Measurements from ENCODE around the gene ILF3. TPM values are rescaled to one million over a fixed set of nuclear protein-coding genes. Genes with fewer than 3 reads are reported as not detected.
A peak's percentile ranks its signal among the peaks of the same experiment; 100 is the strongest.

The ILF3 gene
- polyA plus RNA-seq, 3 donors = 34.4 to 189 (median 48.1) TPM

DNA sequence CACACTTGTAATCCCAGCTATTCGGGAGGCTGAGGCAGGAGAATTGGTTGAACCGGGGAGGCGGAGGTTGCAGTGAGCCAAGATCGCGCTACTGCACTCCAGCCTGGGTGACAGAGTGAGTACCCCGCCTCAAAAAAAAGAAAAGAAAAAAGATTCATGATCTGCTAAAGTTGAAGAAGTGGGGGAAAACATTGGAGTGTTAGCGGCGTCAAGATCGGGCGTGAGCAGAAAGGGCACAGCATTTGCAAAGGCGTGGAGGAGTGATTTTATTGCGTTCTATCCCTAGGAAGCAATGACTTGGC is 62.9 kb downstream of the ILF3 start:
- Histone ChIP-seq H3K4me1 (ENCODE audit: control insufficient read depth in 1 of 2, insufficient read depth in 2 of 2, low read length in 2 of 2) (peaks cover 27 to 28% of the 10 kb centered on the region in 2 donors), H3K36me3 (replicated peaks in 1 of 2; ENCODE audit: control insufficient read depth in 1 of 2, insufficient read depth in 2 of 2, low read length in 2 of 2) (peaks cover 0 to 6% of the 10 kb centered on the region in 2 donors), H2AFZ (ENCODE audit: insufficient read depth, low read depth, low read length, poor library complexity, severe bottlenecking) (peak overlapping the region; percentile 76), H3K9ac (ENCODE audit: insufficient read depth, low read length, poor library complexity, severe bottlenecking) (no peak overlapping the region), H3K27me3 (ENCODE audit: control insufficient read depth in 2 of 2, insufficient read depth in 2 of 2, low read length in 2 of 2) (no peaks in the 10 kb centered on the region), H4K20me1 (ENCODE audit: insufficient read depth, low read length) (peaks cover 40% of the 10 kb centered on the region), H3K4me2 (replicated peaks; ENCODE audit: extremely low read depth, low read length, poor library complexity, severe bottlenecking) (peak overlapping the region; percentile 80), H3K79me2 (ENCODE audit: insufficient read depth, low read length) (peaks cover 42% of the 10 kb centered on the region), H3K27ac (ENCODE audit: low read depth in 1 of 2, low read length in 2 of 2) (peak overlapping the region; percentile 39 to 60), H3K9me3 (replicated peaks in 1 of 2; ENCODE audit: control insufficient read depth in 1 of 2, insufficient read depth in 1 of 2, low read length in 2 of 2) (no peaks in the 10 kb centered on the region), H3K4me3 (replicated peaks in 1 of 3; ENCODE audit: low read depth in 2 of 3, low read length in 3 of 3) (peak overlapping the region; percentile 10 to 66 (median 19))
- H3K9me3 Mint-ChIP-seq = no peaks in the 10 kb centered on the region
- H3K4me3 Mint-ChIP-seq = peak overlapping the region; percentile 27 to 83
- peak overlapping the region; percentile 53 to 84 (median 68) for H3K27ac Mint-ChIP-seq
- H3K4me1 Mint-ChIP-seq = peaks cover 25% of the 10 kb centered on the region
- no peak for TF ChIP-seq CTCF (IDR thresholded peaks at IDR 0.05)
- peaks cover 0 to under 1% (median 0%) of the 10 kb centered on the region in 3 donors for H3K27me3 Mint-ChIP-seq (ENCODE audit: low read depth in 3 of 3)
- intact Hi-C loops (cut with micrococcal nuclease) = loop anchor here (2.0 to 5.0 kb wide), 6 partner anchors 40 to 148 kb away; no protein-coding TSS in a partner anchor
- DNase-seq = no peak
- 27% methylated on average over 11 of the region's 12 CpGs for WGBS (ENCODE audit: insufficient coverage)
- peaks cover 7 to 16% of the 10 kb centered on the region in 2 donors for H3K36me3 Mint-ChIP-seq

DNA sequence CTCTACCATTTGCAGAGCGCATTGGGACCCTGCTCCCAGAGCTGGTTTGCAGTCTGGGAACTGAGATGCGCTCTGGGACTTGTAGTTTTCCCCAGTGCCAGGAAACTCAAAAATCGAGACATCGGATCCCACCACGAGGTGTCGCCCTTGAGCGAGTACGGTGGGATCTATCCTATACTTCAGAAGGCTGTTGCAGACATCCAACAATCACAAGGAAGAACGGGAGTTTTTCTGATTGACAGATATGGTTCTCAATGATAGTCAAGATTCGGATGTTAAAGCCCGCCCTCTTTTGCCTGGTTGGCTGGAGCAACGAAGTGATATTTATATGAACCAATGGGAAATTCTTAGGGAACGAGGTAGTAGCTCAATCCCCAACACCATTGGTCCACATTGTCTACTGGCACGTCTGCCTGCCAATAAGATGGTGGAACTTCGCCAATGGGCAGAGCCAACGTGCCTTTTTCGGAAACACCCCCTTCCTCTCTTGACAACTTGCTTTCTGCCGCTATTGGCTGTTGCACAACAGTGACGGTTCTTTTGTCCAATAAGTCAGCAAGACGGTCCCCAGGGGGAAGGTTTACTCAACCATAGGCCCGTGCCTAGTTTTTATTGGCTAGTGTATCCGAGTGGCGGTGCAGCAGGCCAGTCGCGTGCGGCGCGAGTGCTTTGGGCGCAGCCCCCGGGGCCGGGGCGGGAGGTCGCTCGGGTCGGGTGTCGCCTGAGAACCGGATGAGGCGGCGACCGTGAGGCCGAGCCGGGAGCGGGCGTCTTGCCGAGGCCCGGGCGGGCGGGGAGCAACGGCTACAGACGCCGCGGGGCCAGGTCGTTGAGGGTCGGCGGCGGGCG is 63.4 kb downstream of the ILF3 start, which contains the start of gene DNM2:
Gene DNM2 (plus strand): TSS at position 724 of the 849 bp plus-strand sequence. CDS start 164 bp downstream, outside the sequence.
- peaks cover 45% of the 10 kb centered on the region for H4K20me1 ChIP-seq (ENCODE audit: insufficient read depth, low read length)
- Mint-ChIP-seq H3K4me1 (peaks cover 25% of the 10 kb centered on the region), H3K4me3 (peak within 1 kb of the TSS; percentile 98), H3K36me3 (peaks cover 7 to 16% of the 10 kb centered on the region in 2 donors), H3K27ac (peak within 1 kb of the TSS; percentile 85 to 97 (median 92)), H3K27me3 (ENCODE audit: low read depth in 3 of 3) (no peaks in the 10 kb centered on the region), H3K9me3 (no peaks in the 10 kb centered on the region)
- H3K9me3 ChIP-seq (replicated peaks in 1 of 2; ENCODE audit: control insufficient read depth in 1 of 2, insufficient read depth in 1 of 2, low read length in 2 of 2) = no peaks in the 10 kb centered on the region
- peak; percentile 100 for DNase-seq
- peaks cover 0 to 6% of the 10 kb centered on the region in 2 donors for H3K36me3 ChIP-seq (replicated peaks in 1 of 2; ENCODE audit: control insufficient read depth in 1 of 2, insufficient read depth in 2 of 2, low read length in 2 of 2)
- peak; percentile 77 for TF ChIP-seq CTCF (IDR thresholded peaks at IDR 0.05)
- peak within 1 kb of the TSS; percentile 88 to 96 (median 89) for H3K4me3 ChIP-seq (replicated peaks in 1 of 3; ENCODE audit: low read depth in 2 of 3, low read length in 3 of 3)
- H2AFZ ChIP-seq (ENCODE audit: insufficient read depth, low read depth, low read length, poor library complexity, severe bottlenecking) = peak within 1 kb of the TSS; percentile 76
- H3K79me2 ChIP-seq (ENCODE audit: insufficient read depth, low read length) = peaks cover 48% of the 10 kb centered on the region
- under 1% methylated on average over 52 of the region's 57 CpGs for WGBS (ENCODE audit: insufficient coverage)
- no peaks in the 10 kb centered on the region for H3K27me3 ChIP-seq (ENCODE audit: control insufficient read depth in 2 of 2, insufficient read depth in 2 of 2, low read length in 2 of 2)
- peak within 1 kb of the TSS; percentile 39 to 89 for H3K27ac ChIP-seq (ENCODE audit: low read depth in 1 of 2, low read length in 2 of 2)
- peak within 1 kb of the TSS; percentile 90 for H3K9ac ChIP-seq (ENCODE audit: insufficient read depth, low read length, poor library complexity, severe bottlenecking)
- peak within 1 kb of the TSS; percentile 93 for H3K4me2 ChIP-seq (replicated peaks; ENCODE audit: extremely low read depth, low read length, poor library complexity, severe bottlenecking)
- peaks cover 27 to 28% of the 10 kb centered on the region in 2 donors for H3K4me1 ChIP-seq (ENCODE audit: control insufficient read depth in 1 of 2, insufficient read depth in 2 of 2, low read length in 2 of 2)
- intact Hi-C loops (cut with micrococcal nuclease) = loop anchor here (2.0 to 5.0 kb wide), 6 partner anchors 40 to 147 kb away; no protein-coding TSS in a partner anchor
